ENCODE data around the gene LRRC14B. TPM values are rescaled to one million over a fixed set of nuclear protein-coding genes. Genes with fewer than 3 reads are reported as not detected.
"Not testable (repeated sequence)": the region's sequence is repeated elsewhere in the genome, so short reads cannot be mapped to it uniquely, and the experiment has no call there.

Gene LRRC14B
- total RNA-seq, 4 donors from 2014 or later: not detected

GRCh38 chr5:230711-231110 is 39.4 kb downstream of the LRRC14B start:
- no peak for DNase-seq
- no peaks in the 10 kb centered on the region for H3K27me3 ChIP-seq
- no peak overlapping the region for H3K4me3 ChIP-seq
- no peak overlapping the region for H3K27ac ChIP-seq
- no peaks in the 10 kb centered on the region for H3K9me3 ChIP-seq
- no peak for TF ChIP-seq CTCF (IDR thresholded peaks at IDR 0.05)
- TF ChIP-seq POLR2A (IDR thresholded peaks at IDR 0.05): no peak
- no peaks in the 10 kb centered on the region for H3K4me1 ChIP-seq
- H3K36me3 ChIP-seq: peaks cover 0 to 92% (median 3%) of the 10 kb centered on the region in 3 donors

- DNase-seq: no peak
- H3K4me3 ChIP-seq: no peak overlapping the region
- no peaks in the 10 kb centered on the region for H3K4me1 ChIP-seq
- H3K27me3 ChIP-seq: no peaks in the 10 kb centered on the region
- H3K9me3 ChIP-seq: no peaks in the 10 kb centered on the region
- no peak overlapping the region for H3K27ac ChIP-seq
- TF ChIP-seq POLR2A (IDR thresholded peaks at IDR 0.05) (no peak), CTCF (IDR thresholded peaks at IDR 0.05) (no peak)
- peaks cover 0 to 92% (median 3%) of the 10 kb centered on the region in 3 donors for H3K36me3 ChIP-seq
Observed at GRCh38 chr5:231661-232060, 40.4 kb downstream of the LRRC14B start.

- peaks cover 0 to 85% (median 3%) of the 10 kb centered on the region in 3 donors for H3K36me3 ChIP-seq
- H3K4me3 ChIP-seq, DNase-seq, H3K27ac ChIP-seq, H3K9me3 ChIP-seq, H3K27me3 ChIP-seq, H3K4me1 ChIP-seq: not testable (repeated sequence)
Observed at GRCh38 chr5:233426-233825, 42.1 kb downstream of the LRRC14B start.

DNA sequence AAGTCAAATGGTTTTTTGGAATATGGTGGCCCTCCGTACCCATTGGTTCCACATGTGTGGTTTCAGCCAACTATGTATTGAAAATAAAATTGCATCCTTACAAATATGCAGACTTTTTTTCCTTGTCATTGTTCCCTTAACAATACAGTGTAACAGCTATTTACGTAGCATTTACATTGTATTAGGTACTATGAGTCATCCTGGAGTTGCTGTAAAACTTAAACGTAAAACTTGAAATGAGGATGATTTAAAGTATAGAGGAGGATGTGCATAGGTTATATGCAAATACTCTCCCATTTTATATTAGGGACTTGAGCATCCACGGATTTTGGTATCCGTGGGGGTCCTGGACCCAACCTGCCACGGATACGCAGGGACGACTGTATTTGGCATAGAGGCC is 43.2 kb downstream of the LRRC14B start:
- no peak for TF ChIP-seq CTCF (IDR thresholded peaks at IDR 0.05)
- TF ChIP-seq POLR2A (IDR thresholded peaks at IDR 0.05): no peak
- no peaks in the 10 kb centered on the region for H3K9me3 ChIP-seq
- H3K27ac ChIP-seq: no peak overlapping the region
- H3K4me3 ChIP-seq: no peak overlapping the region
- no peaks in the 10 kb centered on the region for H3K4me1 ChIP-seq
- H3K27me3 ChIP-seq: no peaks in the 10 kb centered on the region
- DNase-seq: no peak
- H3K36me3 ChIP-seq: peaks cover 0 to 82% (median 0%) of the 10 kb centered on the region in 3 donors

DNA sequence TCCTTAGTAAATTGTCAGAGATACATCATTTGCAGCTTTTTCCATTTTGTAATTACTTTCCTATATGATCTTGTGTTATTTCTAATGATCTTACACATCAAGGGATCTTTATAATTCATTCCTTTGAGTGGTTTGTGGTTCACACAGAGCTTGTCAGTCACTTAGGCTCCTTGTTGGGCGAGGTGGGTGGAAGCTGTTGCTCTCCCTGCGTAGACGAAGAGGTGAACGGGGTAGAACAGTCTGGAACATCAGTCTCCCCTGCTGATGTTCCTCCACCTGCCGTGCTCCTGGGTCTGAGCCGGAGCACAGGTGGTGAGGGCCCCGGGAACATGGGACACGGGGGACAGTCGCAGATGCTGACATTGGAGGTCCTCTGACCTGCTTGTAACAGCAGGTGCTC is 44.2 kb downstream of the LRRC14B start:
- DNase-seq, H3K4me3 ChIP-seq, H3K9me3 ChIP-seq, H3K27me3 ChIP-seq, H3K4me1 ChIP-seq, H3K27ac ChIP-seq: not testable (repeated sequence)
- peaks cover 0 to 82% (median 0%) of the 10 kb centered on the region in 3 donors for H3K36me3 ChIP-seq

- not testable (repeated sequence) for H3K9me3 ChIP-seq, DNase-seq, H3K4me1 ChIP-seq
Observed at GRCh38 chr5:237931-238330, 46.6 kb downstream of the LRRC14B start.

GRCh38 chr5:240550-240949 is 49.3 kb downstream of the LRRC14B start:
- not testable (repeated sequence) for H3K27me3 ChIP-seq, H3K4me3 ChIP-seq, H3K9me3 ChIP-seq, H3K4me1 ChIP-seq, H3K27ac ChIP-seq, DNase-seq
- H3K36me3 ChIP-seq: peaks cover 0 to 87% (median 0%) of the 10 kb centered on the region in 3 donors

More at GRCh38 chr5:237931-238330, 46.6 kb downstream of the LRRC14B start:
- H3K36me3 ChIP-seq: peaks cover 0 to 87% (median 0%) of the 10 kb centered on the region in 3 donors
- not testable (repeated sequence) for H3K4me3 ChIP-seq, H3K27ac ChIP-seq, H3K27me3 ChIP-seq

GRCh38 chr5:241045-241669 is 49.9 kb downstream of the LRRC14B start:
- H3K27ac ChIP-seq, H3K4me3 ChIP-seq, DNase-seq, H3K27me3 ChIP-seq, H3K4me1 ChIP-seq, H3K9me3 ChIP-seq: not testable (repeated sequence)
- peaks cover 0 to 87% (median 0%) of the 10 kb centered on the region in 3 donors for H3K36me3 ChIP-seq

GRCh38 chr5:243683-244367 is 52.5 kb downstream of the LRRC14B start:
- not testable (repeated sequence) for H3K4me1 ChIP-seq, H3K4me3 ChIP-seq, DNase-seq, H3K27me3 ChIP-seq, H3K27ac ChIP-seq, H3K9me3 ChIP-seq
- H3K36me3 ChIP-seq: peaks cover 0 to 97% (median 0%) of the 10 kb centered on the region in 3 donors

DNA sequence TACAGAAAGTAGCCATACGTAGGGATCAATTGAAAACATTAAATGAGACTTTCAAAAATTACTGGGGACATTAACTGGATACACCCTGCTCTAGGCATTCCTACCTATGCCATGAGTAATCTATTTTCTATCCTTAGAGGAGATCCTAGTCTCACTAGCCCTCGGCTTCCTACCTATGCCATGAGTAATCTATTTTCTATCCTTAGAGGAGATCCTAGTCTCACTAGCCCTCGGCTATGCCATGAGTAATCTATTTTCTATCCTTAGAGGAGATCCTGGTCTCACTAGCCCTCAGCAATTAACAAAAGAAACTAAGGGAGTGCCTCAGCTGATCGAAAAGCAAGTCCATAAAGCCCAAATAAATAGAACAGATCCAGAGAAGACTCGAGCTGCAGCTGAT is 54.4 kb downstream of the LRRC14B start:
- not testable (repeated sequence) for H3K4me3 ChIP-seq, DNase-seq, H3K9me3 ChIP-seq, H3K4me1 ChIP-seq, H3K27me3 ChIP-seq, H3K27ac ChIP-seq
- H3K36me3 ChIP-seq: peaks cover 0 to 86% (median 0%) of the 10 kb centered on the region in 3 donors

All from Peyer's patch (tissue), 4 donors.